COLO668 (cell line): Measurements from ENCODE around the gene MIDN.
"Not testable (repeated sequence)": the region's sequence is repeated elsewhere in the genome, so short reads cannot be mapped to it uniquely, and the experiment has no call there.

Source experiments
- DNase-seq: peaks from one replicate; lab custom pipeline; 2025; ENCODE audit not compliant: unreplicated experiment; lab: John Stamatoyannopoulos, UW

MIDN gene

DNA sequence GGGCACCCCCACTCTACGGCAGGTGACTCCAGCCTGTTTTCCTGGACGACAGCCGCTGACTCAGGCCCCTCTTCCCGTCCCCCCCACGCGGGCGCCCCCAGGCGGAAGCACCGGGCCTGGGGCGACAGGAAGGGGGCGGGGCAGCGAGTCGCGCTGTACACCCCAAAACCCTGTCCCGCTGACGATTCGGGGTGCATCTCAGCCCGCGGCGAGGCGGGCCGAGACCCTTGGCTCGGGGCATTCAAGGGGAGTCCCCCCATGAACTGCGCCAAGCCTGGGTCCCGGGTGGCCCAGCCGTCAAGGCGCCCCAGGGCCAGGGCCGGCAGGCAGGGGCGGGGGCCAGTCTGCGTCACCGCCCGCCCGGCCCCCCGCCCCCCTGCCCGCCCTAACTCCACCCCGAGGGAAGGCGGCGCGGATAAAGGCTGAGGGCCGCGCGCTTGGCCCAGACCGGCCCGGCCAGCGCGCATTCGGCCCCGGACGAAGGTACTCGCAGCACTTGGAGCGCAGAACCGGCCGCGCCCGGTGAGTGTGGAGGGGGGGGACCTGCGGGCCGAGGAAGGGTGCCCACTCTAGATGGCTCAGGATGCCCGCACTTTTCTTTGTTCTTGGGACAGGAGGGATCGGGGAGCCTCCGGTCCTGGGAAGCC, at the start of gene MIDN:
MIDN (plus strand) TSS at position 445 of the 647 bp plus-strand sequence. CDS start 1,714 bp downstream, outside the sequence.
- DNase-seq, result peak; percentile 86

DNA sequence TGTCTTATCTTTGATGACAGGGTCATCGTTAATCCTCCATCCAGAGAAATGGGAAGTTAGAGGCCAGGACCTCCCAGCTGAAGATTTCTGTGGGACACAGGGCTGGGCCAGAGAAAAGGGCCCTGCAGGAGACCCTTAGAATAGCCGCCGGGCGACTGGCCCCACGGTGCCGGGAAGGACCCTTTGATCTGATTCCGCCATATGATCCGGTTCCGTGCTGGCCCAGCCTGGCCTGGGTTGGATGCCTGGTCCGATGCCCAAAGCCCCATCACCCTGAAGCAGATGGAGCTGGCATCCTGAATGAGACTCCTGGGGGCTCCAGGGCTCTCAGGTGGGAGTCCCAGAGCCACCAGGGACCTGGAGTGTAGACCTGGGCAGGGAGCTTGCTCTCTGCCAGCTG, 48.9 kb upstream of the MIDN start:
- no peak for DNase-seq

DNA sequence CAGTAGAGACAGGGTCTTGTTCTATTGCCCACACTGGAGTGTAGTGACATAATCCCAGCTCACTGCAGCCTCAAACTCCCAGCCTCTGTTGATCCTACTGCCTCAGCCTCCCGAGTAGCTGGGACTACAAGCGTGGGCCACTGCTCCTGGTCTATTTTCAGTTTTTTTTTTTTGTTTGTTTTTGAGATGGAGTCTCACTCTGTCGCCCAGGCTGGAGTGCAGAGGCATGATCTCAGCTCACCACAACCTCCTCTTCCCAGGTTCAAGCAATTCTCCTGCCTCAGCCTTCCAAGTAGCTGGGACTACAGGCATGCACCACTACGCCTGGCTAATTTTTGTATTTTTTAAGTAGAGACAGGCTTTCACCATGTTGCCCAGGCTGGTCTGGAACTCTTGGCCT, 47.8 kb upstream of the MIDN start:
- DNase-seq, result not testable (repeated sequence)

DNA sequence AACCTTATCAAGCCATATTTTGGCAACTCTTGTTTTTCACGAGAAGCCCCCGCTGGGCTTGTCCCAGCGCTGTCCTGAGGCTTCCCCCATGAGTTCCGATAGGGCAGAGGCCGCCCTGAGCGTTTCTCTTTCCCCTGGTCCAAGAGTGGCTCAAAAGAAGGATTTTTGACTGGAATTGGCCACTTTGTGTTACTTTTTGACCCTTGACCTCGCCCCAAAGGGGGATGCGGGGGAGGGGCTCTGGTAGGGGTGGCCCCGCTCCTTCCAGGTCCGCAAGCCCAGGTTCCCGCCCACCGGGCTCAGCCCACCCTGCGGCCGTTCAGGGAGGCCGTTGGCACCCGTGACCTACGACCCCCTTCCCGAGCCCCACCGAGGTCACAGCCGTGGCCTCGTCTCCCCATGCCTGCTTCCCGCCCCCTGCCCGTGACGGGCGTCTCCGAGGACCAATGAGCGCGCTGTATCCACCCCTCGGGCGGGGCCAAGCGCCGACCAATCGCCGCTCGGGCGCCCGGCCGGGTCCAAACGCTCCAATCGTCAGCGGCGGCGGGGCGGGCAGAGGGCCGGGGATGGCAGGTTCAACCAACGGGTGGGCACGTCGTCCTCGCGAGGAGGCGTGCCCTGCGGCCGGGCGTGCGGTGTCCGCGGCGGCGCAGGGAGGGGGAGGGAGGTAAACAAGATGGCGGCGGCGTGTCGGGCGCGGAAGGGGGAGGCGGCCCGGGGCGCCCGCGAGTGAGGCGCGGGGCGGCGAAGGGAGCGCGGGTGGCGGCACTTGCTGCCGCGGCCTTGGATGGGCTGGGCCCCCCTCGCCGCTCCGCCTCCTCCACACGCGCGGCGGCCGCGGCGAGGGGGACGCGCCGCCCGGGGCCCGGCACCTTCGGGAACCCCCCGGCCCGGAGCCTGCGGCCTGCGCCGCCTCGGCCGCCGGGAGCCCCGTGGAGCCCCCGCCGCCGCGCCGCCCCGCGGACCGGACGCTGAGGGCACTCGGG, 43.0 kb upstream of the MIDN start, which contains the start of gene STK11:
STK11 (plus strand) TSS at position 665 of the 986 bp plus-strand sequence. CDS start 1,136 bp downstream, outside the sequence.
- DNase-seq, result peak; percentile 99

DNA sequence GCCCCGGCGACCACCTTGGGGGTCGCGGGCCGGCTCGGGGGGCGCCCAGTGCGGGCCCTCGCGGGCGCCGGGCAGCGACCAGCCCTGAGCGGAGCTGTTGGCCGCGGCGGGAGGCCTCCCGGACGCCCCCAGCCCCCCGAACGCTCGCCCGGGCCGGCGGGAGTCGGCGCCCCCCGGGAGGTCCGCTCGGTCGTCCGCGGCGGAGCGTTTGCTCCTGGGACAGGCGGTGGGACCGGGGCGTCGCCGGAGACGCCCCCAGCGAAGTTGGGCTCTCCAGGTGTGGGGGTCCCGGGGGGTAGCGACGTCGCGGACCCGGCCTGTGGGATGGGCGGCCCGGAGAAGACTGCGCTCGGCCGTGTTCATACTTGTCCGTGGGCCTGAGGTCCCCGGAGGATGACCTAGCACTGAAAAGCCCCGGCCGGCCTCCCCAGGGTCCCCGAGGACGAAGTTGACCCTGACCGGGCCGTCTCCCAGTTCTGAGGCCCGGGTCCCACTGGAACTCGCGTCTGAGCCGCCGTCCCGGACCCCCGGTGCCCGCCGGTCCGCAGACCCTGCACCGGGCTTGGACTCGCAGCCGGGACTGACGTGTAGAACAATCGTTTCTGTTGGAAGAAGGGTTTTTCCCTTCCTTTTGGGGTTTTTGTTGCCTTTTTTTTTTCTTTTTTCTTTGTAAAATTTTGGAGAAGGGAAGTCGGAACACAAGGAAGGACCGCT, 42.1 kb upstream of the MIDN start:
- peak; percentile 32 for DNase-seq

DNA sequence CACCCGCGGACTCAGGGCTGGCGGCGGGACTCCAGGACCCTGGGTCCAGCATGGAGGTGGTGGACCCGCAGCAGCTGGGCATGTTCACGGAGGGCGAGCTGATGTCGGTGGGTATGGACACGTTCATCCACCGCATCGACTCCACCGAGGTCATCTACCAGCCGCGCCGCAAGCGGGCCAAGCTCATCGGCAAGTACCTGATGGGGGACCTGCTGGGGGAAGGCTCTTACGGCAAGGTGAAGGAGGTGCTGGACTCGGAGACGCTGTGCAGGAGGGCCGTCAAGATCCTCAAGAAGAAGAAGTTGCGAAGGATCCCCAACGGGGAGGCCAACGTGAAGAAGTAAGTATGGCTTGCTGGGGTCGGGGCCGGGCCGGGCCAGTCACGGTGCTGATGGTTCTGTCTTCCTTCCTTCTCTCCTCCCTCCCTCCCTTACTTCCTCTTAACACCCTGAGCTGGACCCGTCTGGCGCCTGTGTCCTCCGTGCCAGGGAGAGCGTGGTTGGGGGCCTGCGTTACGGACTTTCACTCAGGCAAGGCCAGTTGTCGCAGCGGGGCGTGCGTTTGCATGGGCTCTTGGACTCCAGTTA, 41.4 kb upstream of the MIDN start:
- DNase-seq, result peak; percentile 56

DNA sequence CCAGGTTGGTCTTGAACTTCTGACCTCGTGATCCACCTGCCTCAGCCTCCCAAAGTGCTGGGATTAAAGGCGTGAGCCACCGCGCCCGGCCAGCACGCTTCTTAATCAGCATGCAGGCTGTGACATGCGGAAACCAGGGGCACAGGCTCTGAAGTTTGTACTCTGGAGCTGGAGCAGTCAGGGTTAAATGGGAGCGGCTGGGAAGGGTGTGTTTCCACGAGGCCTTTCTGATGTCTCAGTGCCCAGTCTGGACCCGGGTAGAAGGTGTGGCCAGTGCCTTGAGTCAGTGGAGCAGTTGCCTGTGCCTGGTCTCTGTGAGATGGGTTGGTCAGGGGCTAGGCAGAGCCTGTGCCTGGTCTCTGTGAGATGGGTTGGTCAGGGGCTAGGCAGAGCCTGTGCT, 39.6 kb upstream of the MIDN start:
- DNase-seq, result not testable (repeated sequence)

DNA sequence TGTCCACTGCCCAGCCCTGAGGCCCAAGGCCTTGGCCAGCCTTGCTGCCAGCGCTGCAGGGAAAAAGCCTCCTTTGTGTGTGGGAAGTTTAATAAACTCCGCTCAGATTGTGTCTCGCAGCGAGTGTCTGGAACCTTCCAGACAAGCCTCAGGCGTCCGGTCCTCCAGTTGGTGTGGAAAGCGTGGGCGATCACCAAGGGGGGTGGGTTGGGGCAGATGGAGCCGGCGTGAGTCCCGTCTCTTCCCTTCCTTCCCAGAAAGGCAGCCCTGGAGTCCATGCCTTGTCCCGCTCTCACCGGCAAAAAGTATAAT, 38.2 kb upstream of the MIDN start:
- DNase-seq, result no peak

DNA sequence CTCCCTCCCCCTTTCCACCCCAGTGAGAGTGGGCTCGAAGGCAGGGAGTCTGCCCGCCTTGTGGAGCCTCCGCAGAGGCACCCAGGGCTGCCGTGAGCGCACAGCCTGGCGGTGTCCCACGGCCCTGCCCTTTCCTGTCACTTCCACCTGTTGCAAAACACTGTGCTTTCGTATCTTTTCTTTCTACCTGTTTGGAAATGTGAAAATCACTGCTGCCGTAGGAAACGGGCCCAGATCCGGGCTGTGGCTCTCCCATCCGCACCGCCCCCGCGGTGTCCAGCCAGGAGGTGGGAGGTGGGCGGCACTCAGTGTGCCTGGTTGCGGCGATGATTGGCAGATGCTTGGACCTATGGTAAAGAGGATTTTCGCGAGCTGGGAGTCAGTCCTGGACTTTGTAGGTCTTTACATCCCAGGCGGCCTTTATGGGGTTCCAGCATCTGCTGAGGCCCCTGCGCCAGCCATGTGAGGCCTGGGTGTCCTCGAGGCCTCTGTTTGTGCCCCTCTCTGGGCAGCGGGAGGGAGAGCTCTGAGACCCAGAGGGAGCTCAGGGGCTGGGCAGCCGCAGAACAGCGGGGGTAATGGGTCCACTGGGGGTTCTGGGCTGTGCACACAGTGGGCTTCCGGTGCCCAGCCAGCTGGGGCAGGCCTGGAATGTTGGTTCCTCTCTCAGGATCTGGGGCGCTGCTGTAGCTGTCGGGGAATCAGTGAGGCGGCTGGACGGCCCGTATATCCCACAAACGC, 36.7 kb upstream of the MIDN start:
- DNase-seq, result no peak

DNA sequence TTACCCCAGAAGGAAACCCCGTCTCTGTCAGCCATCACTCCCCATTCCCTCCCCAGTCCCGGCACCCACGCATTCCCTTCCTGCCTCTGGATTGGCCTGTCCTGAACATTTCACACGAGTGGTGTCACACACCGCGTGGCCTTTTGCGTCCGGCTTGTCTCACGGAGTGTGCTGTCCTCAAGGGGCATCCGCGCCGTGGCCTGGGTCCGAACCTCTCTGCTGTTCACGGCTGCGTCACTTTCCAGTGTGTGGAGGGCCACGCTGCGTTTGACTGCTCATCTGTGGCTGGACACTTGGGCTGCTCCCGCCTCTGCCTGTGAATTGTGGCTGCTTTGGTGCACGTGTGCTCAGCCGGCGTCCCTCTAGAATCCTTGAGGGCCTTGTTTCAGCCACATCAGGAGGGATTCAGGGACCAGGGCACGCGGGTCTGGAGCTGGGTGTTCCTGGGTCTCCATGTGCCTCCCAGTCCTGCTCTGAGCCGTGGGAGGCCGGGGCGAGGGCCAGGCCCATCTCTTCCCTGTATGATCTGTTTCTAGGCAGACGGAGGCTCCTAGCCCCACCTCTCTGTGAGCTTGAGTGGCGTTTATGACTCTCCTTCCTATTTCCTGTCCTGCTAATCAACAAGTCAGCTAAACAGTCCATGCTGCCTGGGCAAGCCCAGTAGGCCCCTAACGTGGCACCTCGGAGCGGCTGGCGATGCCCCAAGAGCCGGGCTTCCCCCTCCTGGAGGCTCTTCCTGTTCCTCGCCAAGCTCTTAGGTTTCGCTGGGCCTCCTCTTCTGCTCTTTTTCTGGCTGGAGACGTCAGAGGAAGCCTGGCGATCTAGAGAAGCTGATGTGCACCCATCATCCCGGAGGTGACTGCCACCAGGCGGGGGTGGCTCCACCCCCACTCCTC, 34.7 kb upstream of the MIDN start:
- no peak for DNase-seq

DNA sequence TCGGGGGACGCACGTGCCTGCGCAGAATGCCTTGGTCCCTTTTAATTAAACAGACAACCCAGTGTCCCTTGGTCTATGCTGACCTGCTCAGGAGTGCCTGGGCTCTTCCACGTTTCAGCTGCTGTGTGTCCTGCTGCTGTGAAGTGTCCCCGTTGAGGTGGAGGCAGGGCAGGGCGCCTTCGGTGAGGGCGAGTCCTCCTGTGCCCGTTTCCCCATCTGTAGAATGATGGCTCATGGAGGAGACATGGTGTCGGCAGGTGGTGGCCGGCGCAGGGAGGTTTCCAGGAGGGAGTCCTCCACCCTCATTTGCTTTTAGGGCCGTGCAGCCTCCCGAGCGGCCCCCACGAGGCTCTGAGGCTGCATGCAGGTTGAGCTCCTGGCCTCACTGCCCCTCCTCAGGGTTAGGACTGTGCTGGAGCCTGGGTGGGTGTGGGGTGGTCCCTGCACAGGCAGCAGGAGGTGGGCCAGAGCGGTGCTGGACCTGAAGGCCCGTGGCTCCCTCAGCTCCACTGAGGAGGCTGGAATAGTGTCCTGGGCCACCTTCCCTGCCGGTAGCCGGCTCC, 34.0 kb upstream of the MIDN start:
- DNase-seq, result no peak

DNA sequence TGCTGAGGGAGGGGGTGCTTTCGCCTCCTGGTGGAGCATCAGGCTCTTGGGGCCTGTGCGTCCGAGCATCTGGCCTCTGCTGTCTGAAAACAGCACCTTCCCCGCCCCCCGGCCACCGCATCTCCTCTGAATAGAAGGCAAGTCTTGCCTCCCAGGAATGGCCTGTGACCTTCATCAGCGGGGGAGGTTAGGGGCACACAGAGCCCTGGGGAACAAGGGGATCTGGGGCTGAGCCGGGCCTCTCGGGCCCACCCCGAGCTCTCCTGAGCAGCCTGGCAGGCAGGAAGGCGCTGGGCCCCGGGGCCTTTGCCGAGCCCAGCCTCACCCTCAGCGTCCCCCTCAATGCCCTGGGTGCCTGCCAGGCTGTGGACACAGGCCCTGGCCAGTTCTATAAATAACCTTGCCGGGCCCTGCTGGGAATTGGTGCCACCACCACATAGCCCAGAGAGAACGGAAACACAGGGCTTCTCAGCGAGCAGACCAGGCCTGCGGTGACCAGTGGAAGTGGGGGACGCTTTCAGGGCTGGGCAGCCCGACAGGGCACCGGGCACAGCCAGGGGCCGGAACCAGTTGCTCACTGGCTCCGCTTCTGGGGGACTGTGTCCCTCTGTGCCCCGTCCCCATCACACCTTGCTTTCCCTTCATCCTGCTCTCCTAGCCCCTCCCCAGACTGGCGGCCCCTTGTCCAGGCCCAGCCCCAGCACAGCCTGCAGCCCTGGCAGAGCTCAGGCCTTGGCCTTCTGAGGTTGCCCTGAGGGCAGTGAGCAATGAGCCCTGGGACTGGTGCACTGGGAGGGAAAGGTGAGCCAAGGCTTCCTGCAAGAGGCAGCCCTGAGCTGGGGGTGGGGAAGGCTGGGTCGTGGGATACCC, 33.3 kb upstream of the MIDN start:
- no peak for DNase-seq

DNA sequence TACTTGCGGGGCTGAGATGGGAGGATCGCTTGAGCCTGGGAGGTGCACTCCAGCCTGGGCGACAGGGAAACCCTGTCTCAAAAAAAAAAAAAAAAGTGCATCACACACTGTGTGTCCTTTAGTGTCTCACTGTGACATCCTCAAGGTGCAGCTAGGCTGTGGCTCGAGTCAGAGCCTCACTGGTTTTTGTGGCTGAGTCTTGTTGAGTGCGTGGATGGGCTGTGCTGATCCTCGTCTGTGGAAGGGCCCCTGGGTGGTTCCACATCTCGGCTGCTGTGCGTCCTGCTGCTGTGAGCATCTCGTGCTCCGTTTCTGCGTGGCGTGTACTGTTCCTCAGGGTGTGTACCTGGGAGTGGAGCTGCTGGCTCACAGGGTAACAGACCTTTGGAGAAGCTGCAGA, 31.6 kb upstream of the MIDN start:
- DNase-seq, result no peak

DNA sequence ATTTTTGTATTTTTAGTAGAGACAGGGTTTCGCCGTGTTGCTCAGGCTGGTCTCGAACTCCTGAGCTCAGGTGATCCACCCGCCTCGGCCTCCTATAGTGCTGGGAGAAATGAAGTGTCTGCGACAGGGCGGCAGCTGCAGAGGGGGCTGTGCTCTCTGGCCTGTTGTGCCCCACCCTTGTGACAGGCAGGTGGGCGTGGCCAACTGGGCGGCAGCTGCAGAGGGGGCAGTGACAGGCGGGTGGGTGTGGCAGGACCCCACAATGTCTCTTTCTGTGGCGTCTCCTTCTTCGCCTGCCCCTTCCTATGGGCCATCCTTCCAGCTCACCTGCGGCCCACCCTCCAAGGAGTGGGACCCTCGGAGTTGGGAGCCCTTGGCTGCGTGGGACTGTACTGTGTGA, 31.0 kb upstream of the MIDN start:
- DNase-seq, result no peak

DNA sequence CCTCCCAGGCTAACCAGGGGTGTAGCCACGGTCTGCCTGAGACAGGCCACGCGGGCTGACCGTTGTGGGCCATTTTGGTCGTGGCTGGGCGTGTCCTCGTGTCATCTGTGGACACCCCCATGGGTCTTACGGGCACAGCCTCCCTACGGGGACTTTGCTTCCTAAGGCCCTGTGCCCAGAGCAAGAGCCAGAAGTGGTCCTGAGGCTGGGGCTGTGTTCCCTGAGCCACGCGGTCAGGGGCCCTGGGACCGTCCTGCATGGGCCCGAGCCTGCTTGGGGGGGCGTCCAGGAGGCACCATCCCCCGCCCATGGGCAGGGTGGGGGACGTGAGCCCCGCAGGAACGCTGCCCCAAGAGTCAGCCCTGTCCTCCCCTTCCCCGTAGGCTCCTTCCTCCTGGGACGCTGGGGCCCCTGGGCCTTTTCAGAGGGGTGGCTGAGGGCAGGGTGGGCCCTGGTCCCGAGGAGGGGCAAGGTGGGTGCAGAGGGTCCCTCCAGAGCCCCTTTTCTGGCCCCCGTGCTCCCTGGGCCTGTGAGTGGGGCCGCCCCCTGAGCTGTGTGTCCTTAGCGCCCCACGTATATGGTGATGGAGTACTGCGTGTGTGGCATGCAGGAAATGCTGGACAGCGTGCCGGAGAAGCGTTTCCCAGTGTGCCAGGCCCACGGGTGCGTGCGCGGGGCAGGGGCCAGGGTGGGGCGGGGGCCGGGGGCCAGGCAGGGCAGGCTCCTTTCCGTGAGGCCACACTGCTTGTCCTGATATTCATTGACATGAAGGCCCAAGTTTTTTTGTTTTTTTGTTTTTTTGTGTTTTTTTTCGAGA, 29.4 kb upstream of the MIDN start:
- no peak for DNase-seq

DNA sequence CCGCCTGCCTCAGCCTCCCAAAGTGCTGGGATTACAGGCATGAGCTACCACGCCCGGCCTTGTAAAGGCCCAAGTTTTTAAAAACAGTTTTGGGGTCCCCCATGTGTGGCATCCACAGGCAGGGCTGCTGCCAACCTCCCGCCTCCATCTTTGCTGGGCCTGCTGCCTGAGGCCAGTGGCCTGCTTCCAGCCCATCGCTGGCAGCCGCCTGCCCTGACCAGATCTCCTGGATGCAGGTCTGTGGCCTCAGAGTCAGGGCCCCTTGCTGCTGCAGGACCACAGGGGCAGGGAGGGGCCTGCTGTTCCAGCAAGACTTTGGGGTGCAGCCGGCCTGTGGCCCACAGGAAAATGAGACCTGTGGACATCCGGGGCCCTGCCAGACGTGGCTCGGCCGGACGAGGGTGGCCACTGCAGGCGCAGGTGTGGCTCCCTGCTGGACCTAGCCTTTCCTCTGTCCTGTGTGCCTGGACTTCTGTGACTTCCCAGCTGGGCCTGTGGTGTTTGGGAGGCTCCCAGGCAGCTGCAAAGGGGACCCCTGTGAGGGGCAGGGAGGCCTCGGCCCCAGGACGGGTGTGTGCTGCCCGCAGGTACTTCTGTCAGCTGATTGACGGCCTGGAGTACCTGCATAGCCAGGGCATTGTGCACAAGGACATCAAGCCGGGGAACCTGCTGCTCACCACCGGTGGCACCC, 28.5 kb upstream of the MIDN start:
- no peak for DNase-seq

DNA sequence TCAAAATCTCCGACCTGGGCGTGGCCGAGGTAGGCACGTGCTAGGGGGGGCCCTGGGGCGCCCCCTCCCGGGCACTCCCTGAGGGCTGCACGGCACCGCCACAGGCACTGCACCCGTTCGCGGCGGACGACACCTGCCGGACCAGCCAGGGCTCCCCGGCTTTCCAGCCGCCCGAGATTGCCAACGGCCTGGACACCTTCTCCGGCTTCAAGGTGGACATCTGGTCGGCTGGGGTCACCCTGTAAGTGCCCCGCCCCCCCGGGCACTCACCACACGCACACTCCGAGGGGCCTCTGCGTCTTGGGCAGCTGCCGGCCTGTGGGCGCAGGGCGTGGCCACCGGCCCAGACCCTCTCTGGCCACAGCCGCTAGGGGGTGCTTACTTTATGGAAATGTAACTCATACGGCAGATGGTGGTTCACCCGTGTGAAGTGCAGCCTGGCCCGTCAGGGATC, 27.9 kb upstream of the MIDN start:
- DNase-seq, result no peak
